CD4-positive, alpha-beta T cell treated with Interleukin-2 at 100 ng/mL for 4 hours (primary cell): ENCODE data around the gene TMC4.

Experiments
- DNase-seq: peaks from one replicate; pipeline ENCODE4 v3.0.0-alpha.2; 2020; ENCODE audit warnings: low spot score

Gene TMC4

DNA sequence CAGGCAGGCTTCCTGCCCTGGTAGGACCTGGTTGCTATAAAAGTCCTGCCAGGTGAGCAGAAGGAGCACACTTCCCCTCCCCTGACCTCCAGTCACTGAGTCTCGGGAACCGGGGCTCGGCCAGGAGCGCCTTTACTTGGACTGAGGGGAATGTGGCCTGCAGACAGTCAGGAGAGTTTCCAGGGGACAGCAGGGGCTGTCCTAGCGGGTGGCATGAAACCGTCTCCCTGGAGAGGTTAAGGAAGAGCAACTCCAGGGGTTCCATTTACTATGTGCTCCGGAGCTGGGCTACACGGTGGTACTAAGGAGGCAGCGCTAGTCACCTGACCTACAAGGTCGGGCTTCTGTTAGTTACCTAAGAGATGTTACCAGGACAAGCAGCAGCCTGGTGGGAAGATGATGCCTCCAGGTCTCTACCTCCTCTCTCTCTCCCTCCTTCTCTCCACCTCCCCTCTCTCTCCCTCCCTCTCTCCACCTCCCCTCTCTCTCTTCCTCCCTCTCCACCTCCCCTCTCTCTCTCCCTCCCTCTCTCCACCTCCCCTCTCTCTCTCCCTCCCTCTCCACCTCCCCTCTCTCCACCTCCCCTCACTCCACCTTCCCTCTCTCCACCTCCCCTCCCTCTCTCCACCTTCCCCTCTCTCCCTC is 39.5 kb downstream of the TMC4 start:
- DNase-seq = no peak

GRCh38 chr19:54129617-54129996 is 43.4 kb downstream of the TMC4 start:
- DNase-seq = no peak

DNA sequence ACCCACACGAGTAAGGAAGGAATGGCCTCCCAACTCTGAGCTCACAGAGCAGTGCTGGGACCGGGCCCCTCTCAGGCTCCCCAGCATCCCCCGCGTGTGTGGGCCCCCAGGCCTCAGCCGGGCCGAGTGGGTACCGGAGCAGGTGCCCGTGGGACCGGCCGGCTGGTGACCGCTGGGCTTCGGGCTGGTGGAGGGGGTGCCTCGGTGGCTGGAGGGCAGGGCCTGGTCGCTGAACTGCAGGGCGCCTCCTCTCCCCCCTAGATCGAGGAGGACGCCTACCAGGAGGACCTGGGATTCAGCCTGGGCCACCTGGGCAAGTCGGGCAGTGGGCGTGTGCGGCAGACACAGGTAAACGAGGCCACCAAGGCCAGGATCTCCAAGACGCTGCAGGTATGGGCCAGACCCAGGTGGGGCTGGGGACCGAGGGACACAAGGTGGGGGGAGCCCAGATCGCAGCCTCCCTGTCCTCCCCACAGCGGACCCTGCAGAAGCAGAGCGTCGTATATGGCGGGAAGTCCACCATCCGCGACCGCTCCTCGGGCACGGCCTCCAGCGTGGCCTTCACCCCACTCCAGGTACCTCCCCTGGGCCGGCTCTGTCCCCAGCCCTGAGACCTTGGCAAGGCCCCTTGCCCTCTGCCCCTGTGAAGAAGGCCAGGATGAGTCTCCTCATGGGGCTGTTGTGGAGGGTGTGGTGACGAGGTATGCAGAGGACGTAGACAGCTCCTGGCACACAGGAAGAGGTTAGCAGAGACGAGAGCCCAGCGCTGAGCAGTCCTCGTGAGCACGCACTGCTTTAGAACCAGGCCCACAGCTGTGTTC is 44.0 kb downstream of the TMC4 start:
- DNase-seq = no peak

DNA sequence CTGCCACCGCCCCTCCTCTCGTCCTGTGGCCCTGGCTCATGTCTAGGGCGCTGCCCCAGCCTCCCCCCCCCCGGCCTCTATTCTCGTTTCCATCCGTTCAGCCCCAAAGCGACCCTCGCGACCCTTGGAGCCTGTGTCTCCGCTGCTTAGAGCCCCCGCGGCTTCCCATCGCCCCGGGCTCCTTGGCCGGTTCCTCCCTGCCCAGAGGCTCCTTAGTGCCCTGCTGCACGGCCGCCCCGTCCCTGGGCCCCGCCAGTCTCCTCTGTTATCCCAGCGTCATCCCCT is 44.6 kb downstream of the TMC4 start:
- DNase-seq = no peak

DNA sequence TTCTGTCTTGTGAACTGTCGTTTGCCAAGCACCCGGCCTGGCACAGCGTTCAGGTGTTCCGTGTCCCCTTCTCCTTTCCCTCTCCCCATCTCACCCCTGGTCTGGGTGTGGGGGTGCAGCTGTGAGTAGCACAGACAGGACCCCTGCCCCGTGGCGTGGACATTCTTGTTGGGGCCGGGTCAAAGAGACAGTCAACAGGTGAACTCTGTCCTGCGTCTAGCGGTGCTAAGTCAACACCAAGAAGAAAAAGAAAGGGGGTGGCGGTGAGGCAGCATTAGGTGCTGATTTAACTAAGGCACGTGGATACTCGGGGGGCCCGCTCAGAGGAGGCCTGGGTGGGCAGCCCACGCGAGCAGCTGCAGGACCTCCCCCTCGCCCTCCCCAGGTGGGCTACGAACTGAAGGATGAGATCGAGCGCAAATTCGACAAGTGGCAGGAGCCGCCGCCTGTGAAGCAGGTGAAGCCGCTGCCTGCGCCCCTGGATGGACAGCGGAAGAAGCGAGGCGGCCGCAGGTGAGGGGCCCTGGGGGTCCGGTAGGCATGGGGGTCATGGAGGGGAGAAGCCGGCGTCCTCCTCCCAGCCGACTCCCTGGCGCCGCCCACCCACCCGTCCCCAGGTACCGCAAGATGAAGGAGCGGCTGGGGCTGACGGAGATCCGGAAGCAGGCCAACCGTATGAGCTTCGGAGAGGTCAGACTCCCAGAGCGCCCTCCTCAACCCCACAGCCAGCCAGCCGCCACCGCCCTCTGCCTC is 45.1 kb downstream of the TMC4 start:
- DNase-seq = no peak

GRCh38 chr19:54125713-54126112 is 47.2 kb downstream of the TMC4 start:
- no peak for DNase-seq

GRCh38 chr19:54124393-54124792 is 48.6 kb downstream of the TMC4 start:
- no peak for DNase-seq

DNA sequence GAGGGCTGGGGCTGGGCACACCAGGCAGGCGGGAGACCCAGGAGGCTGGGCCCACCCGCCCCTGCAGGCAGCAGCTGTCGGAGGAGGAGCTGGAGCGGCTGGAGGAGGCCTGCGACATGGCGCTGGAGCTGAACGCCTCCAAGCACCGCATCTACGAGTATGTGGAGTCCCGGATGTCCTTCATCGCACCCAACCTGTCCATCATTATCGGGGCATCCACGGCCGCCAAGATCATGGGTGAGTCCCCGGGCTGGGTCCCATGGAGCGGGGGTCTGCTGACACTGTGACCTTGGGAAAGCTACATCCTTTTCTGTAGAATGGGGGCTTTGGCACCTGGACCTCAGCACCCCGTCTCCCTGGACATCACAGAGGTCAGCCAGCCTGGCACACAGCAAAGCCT is 49.3 kb downstream of the TMC4 start:
- no peak for DNase-seq

DNA sequence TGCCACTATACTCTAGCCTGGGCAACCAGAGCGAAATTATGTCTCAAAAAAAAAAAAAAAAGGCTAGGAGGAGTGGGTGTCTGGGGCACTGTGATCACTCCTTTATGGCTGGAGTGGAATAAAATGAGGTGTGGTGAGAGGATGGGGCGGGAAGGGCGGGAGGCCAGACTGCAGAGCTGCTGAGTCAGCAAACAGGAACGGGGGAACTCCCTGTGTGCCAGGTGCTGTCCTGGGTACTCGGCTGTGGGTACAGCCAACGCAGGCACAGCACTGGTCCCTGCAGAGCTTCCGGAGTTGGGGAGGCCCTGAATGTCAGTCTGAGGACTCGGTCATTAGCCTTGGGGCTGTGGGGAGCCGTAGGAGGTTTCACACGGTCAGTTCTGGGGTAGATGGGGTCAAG is 51.7 kb downstream of the TMC4 start:
- no peak for DNase-seq

GRCh38 chr19:54115109-54116063 is 57.6 kb downstream of the TMC4 start, which contains the start of the genes PRPF31 and TFPT:
PRPF31 (plus strand) TSS chr19:54115754; CDS start chr19:54118279, 2,525 bp downstream.
TFPT (minus strand) TSS chr19:54115657; CDS start chr19:54115269, 388 bp downstream.
- peak; percentile 96 for DNase-seq

GRCh38 chr19:54114340-54115108 is 58.4 kb downstream of the TMC4 start:
- peak; percentile 46 for DNase-seq
